GM12874 (cell line): ENCODE data around the gene ITSN1.

Experiments used
- CTCF ChIP-seq: IDR thresholded peaks from 2 replicates; pipeline ENCODE4 v1.5.1; 2011; ENCODE audit warnings: low read depth, mild to moderate bottlenecking, control low read depth, low read length, moderate library complexity; ENCODE audit not compliant: insufficient read depth

The ITSN1 gene

GRCh38 chr21:33944185-33944763 is 302.0 kb downstream of the ITSN1 start:
- no peak for TF ChIP-seq CTCF

GRCh38 chr21:33945652-33946270 is 303.5 kb downstream of the ITSN1 start:
- TF ChIP-seq CTCF: no peak

GRCh38 chr21:33947451-33948095 is 305.3 kb downstream of the ITSN1 start:
- no peak for TF ChIP-seq CTCF

- TF ChIP-seq CTCF: no peak
Observed at GRCh38 chr21:33948096-33948950, 306.0 kb downstream of the ITSN1 start.

- no peak for TF ChIP-seq CTCF
Observed at GRCh38 chr21:33948951-33949444, 306.7 kb downstream of the ITSN1 start.
